Neutrophil (primary cell): ENCODE results near the gene FOLR1.

Source experiments
- H3K27ac ChIP-seq: fragments of 200-600 bp; sonication (generic); 2 replicates; pipeline ENCODE4 v1.5.1; 2016; ENCODE audit warnings: mild to moderate bottlenecking, moderate library complexity
- H3K27me3 ChIP-seq: fragments of 200-600 bp; sonication (generic); 2 replicates; pipeline ENCODE4 v1.6.0; 2016; ENCODE audit warnings: mild to moderate bottlenecking
- H3K36me3 ChIP-seq: fragments of 200-600 bp; sonication (generic); 2 replicates; pipeline ENCODE4 v1.5.1; 2017
- H3K4me1 ChIP-seq, 2 experiments: fragments of 200-600 bp in 1 of 2; sonication (generic) in 1 of 2; 1 replicate in 1 of 2; 2 replicates in 1 of 2; pipeline versions ENCODE4 v1.5.1 to v1.6.1; 2013 to 2016; ENCODE audit warnings: low read depth in 1 of 2, low read length in 1 of 2, mild to moderate bottlenecking in 1 of 2, moderate library complexity in 1 of 2; ENCODE audit not compliant: control insufficient read depth in 1 of 2, insufficient read depth in 1 of 2
- H3K4me3 ChIP-seq, 2 experiments: fragments of 200-600 bp in 1 of 2; sonication (generic) in 1 of 2; 1 replicate in 1 of 2; 2 replicates in 1 of 2; pipeline ENCODE4 v1.5.1; 2013 to 2016; ENCODE audit warnings: low read depth in 1 of 2, low read length in 1 of 2, mild to moderate bottlenecking in 1 of 2, moderate library complexity in 1 of 2
- H3K9me3 ChIP-seq: fragments of 200-600 bp; sonication (generic); 2 replicates; pipeline ENCODE4 v1.5.1; 2016
- TF ChIP-seq, protein P1 (sequence below): fragments of 200-600 bp; sonication (generic); IDR thresholded peaks from 2 replicates; pipeline ENCODE4 v1.5.1; 2016; ENCODE audit warnings: antibody characterized with exemption

Gene FOLR1

DNA sequence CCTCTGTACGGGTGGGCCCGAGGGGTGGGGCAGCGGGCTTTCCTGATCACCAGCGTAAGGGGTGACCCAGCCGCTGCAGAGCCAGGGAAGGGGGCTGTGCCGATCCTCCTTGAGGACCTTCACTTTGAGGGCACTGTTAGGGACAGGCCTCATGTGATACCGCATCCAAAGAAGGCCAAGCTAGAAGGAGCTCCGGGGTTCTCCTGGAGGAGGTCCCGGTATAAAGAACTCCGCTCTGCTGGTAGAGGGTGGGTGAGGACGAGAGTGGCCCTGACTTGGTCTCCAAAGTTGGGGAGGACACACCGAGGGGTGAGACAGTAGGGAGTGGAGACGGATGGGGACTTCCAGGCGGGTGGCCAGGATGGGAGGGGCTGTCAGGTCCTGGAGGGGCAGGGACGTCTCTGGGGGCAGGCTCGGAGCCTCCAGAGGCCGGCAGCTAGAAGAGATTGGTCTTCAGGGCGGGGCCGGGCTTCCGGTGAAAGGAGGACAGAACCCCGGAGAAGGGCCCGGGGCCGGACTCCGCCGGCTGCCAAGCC is 47.4 kb downstream of the FOLR1 start:
- no peak overlapping the region for H3K27ac ChIP-seq
- H3K9me3 ChIP-seq = no peaks in the 10 kb centered on the region
- peak overlapping the region; percentile 17 to 38 for H3K4me3 ChIP-seq
- H3K36me3 ChIP-seq = peaks cover 45% of the 10 kb centered on the region
- peaks cover 14 to 30% of the 10 kb centered on the region in 2 experiments for H3K4me1 ChIP-seq
- TF ChIP-seq, protein P1, sequence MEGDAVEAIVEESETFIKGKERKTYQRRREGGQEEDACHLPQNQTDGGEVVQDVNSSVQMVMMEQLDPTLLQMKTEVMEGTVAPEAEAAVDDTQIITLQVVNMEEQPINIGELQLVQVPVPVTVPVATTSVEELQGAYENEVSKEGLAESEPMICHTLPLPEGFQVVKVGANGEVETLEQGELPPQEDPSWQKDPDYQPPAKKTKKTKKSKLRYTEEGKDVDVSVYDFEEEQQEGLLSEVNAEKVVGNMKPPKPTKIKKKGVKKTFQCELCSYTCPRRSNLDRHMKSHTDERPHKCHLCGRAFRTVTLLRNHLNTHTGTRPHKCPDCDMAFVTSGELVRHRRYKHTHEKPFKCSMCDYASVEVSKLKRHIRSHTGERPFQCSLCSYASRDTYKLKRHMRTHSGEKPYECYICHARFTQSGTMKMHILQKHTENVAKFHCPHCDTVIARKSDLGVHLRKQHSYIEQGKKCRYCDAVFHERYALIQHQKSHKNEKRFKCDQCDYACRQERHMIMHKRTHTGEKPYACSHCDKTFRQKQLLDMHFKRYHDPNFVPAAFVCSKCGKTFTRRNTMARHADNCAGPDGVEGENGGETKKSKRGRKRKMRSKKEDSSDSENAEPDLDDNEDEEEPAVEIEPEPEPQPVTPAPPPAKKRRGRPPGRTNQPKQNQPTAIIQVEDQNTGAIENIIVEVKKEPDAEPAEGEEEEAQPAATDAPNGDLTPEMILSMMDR = no peak
- H3K27me3 ChIP-seq = peaks cover 64% of the 10 kb centered on the region

DNA sequence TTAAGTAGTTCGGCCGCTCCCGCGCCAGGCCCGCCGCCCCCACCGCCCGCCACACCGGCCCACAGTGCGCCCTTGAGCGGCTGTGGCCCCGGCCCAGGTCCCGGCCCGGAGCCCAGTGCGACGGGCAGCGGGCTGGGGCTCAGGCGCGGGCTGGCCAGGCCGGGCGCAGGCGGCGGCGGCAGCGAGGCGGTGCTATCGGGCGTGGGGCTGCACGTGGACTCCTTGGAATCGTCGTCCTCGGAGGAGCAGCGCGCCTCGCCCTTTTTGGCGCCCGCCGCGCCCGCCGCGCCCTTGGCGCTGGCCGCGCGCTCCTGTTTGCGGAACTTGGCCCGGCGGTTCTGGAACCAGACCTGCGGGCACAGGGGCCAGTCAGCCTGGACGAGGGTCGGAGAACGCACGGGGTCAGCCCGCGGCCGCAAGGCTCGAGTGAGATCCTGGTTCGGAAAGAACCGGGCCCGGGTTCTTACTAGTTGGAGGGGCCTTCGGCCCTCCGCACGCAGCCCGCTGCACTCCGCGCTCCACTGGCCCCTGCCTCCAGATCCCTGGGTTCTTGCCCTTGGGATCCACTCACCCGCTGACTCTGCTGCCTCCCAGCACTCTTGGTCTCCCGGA is 48.0 kb downstream of the FOLR1 start:
- H3K36me3 ChIP-seq = peaks cover 39% of the 10 kb centered on the region
- no peak overlapping the region for H3K27ac ChIP-seq
- H3K9me3 ChIP-seq = no peaks in the 10 kb centered on the region
- H3K4me1 ChIP-seq = peaks cover 14 to 30% of the 10 kb centered on the region in 2 experiments
- H3K27me3 ChIP-seq = peaks cover 69% of the 10 kb centered on the region
- TF ChIP-seq, protein P1 = no peak
- peak overlapping the region; percentile 17 to 38 for H3K4me3 ChIP-seq

- Histone ChIP-seq H3K4me3 (peak overlapping the region; percentile 17 to 38), H3K9me3 (no peaks in the 10 kb centered on the region), H3K27ac (no peak overlapping the region), H3K4me1 (peaks cover 14 to 30% of the 10 kb centered on the region in 2 experiments), H3K27me3 (peaks cover 77% of the 10 kb centered on the region), H3K36me3 (peaks cover 32% of the 10 kb centered on the region)
- TF ChIP-seq, protein P1 = no peak
Observed at GRCh38 chr11:72240461-72241290, 48.7 kb downstream of the FOLR1 start.

GRCh38 chr11:72241291-72241781 is 49.4 kb downstream of the FOLR1 start:
- Histone ChIP-seq H3K4me1 (peaks cover 14 to 30% of the 10 kb centered on the region in 2 experiments), H3K4me3 (no peak overlapping the region), H3K27ac (no peak overlapping the region), H3K9me3 (no peaks in the 10 kb centered on the region), H3K27me3 (peaks cover 83% of the 10 kb centered on the region), H3K36me3 (peaks cover 26% of the 10 kb centered on the region)
- TF ChIP-seq, protein P1 = no peak

- Histone ChIP-seq H3K36me3 (peaks cover 18% of the 10 kb centered on the region), H3K9me3 (no peaks in the 10 kb centered on the region), H3K27me3 (peaks cover 91% of the 10 kb centered on the region), H3K4me1 (peaks cover 14 to 30% of the 10 kb centered on the region in 2 experiments), H3K4me3 (no peak overlapping the region), H3K27ac (no peak overlapping the region)
- TF ChIP-seq, protein P1 = no peak
Observed at GRCh38 chr11:72242141-72242540, 50.2 kb downstream of the FOLR1 start.
